AG04450 (cell line): Measurements from ENCODE around the gene S100A9. TPM values are rescaled to one million over a fixed set of nuclear protein-coding genes. Genes with fewer than 3 reads are reported as not detected.

Experiments
- CTCF ChIA-PET: fragments of 300-600, 350-600 bp; formaldehyde crosslinking; extraction: SDS; loops from one replicate; lab custom pipeline; 2022; ENCODE audit warnings: antibody characterized with exemption, inconsistent platforms; lab: Charles Lee
- POLR2A ChIA-PET: fragments of 350-600 bp; formaldehyde crosslinking; extraction: SDS; loops from one replicate; lab custom pipeline; 2021; ENCODE audit warnings: antibody characterized with exemption, inconsistent platforms; lab: Yijun Ruan, JAX
- DNase-seq: peaks from one replicate; pipeline ENCODE4 v3.0.0-alpha.2; 2011; ENCODE audit warnings: low read depth, low spot score
- H3K27ac ChIP-seq: one replicate; pipeline ENCODE4 v1.5.1; 2012; ENCODE audit warnings: low read depth, low read length, control low read depth
- H3K27me3 ChIP-seq: one replicate; pipeline ENCODE4 v1.6.0; 2012; ENCODE audit warnings: low read length; ENCODE audit not compliant: control insufficient read depth, insufficient read depth
- H3K4me3 ChIP-seq: 2 replicates; pipeline ENCODE4 v1.5.1; 2011; ENCODE audit warnings: mild to moderate bottlenecking, low read depth, low read length, control low read depth
- H3K9me3 ChIP-seq: 2 replicates; pipeline ENCODE4 v1.5.1; 2012; ENCODE audit warnings: low read length; ENCODE audit not compliant: control insufficient read depth, insufficient read depth
- polyA plus RNA-seq: library from polyadenylated mRNA; depleted of rRNA; stranded (reverse); fragments of >200 nt; gene quantifications from 2 replicates; pipeline ENCODE4 v1.2.3, GENCODE V29; 2011
- TF ChIP-seq, protein P1 (sequence below): IDR thresholded peaks from 2 replicates; pipeline ENCODE4 v1.5.1; 2011; ENCODE audit warnings: low read depth, low read length, control low read depth, inconsistent platforms

Gene S100A9
- polyA plus RNA-seq, 1 experiment: not detected

GRCh38 chr1:153349363-153350320, 8.0 kb upstream of the S100A9 start:
- ChIA-PET CTCF (interaction anchor here (0.7 to 1.5 kb wide), 3 partner anchors 145 to 243 kb away, joined by 3 to 10 read pairs (median 8); no protein-coding TSS in a partner anchor), POLR2A (no interaction called here)
- H3K27me3 ChIP-seq: peaks cover 6% of the 10 kb centered on the region
- no peak for DNase-seq
- TF ChIP-seq, protein P1, sequence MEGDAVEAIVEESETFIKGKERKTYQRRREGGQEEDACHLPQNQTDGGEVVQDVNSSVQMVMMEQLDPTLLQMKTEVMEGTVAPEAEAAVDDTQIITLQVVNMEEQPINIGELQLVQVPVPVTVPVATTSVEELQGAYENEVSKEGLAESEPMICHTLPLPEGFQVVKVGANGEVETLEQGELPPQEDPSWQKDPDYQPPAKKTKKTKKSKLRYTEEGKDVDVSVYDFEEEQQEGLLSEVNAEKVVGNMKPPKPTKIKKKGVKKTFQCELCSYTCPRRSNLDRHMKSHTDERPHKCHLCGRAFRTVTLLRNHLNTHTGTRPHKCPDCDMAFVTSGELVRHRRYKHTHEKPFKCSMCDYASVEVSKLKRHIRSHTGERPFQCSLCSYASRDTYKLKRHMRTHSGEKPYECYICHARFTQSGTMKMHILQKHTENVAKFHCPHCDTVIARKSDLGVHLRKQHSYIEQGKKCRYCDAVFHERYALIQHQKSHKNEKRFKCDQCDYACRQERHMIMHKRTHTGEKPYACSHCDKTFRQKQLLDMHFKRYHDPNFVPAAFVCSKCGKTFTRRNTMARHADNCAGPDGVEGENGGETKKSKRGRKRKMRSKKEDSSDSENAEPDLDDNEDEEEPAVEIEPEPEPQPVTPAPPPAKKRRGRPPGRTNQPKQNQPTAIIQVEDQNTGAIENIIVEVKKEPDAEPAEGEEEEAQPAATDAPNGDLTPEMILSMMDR: no peak
- H3K9me3 ChIP-seq: no peaks in the 10 kb centered on the region
- no peak overlapping the region for H3K27ac ChIP-seq
- no peak overlapping the region for H3K4me3 ChIP-seq

DNA sequence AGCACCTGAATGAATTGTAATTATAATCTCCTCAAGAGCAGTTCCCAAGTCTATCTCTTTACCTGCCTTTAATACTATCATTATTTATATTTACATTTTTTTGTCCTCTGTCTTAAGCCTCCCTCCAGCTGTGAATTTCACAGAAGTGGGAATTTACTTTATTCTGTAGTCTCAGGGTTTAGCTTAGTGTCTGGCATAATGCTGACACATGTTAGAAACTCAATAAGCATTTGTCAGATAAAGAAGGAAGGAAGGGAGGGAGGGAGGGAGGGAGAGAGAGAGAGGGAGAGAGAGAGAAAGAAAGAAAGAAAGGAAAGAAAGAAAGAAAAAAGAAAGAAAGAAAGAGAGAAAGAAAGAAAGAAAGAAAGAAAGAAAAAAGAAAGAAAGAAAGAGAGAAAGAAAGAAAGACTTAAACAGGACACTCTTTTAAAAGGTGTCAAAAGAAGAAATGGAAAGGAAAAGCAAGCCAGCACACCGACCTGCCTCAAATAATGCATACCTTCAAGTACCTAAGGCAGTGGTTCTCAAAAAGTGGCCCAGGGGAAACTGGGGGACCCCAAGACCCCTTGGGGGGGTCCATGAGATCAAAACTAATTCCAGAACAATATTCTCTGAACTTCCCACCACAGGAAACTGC, 7.2 kb upstream of the S100A9 start:
- TF ChIP-seq, protein P1: no peak
- peaks cover under 1% of the 10 kb centered on the region; the same call in 1 of the 2 replicates for H3K9me3 ChIP-seq
- POLR2A ChIA-PET: no interaction called here
- CTCF ChIA-PET: interaction anchor here (0.7 kb wide), 2 partner anchors 218 to 242 kb away, joined by 3 to 10 read pairs; no protein-coding TSS in a partner anchor
- DNase-seq: no peak
- H3K27ac ChIP-seq: no peak overlapping the region
- peaks cover 6% of the 10 kb centered on the region for H3K27me3 ChIP-seq
- H3K4me3 ChIP-seq: no peak overlapping the region

- no peak overlapping the region for H3K4me3 ChIP-seq
- peak; percentile 30 for DNase-seq
- H3K27me3 ChIP-seq: peaks cover 6% of the 10 kb centered on the region
- no peak overlapping the region for H3K27ac ChIP-seq
- H3K9me3 ChIP-seq: peaks cover 2% of the 10 kb centered on the region; the same call in 1 of the 2 replicates
- ChIA-PET POLR2A (interaction anchor here (0.6 kb wide), 1 partner anchor 319 kb away, joined by 4 read pairs; no protein-coding TSS in a partner anchor), CTCF (interaction anchor here (0.6 to 8.5 kb wide), 41 partner anchors 10 to 1352 kb away, joined by 3 to 354 read pairs (median 5); partner anchors contain the start of genes DENND4B, RAB13, S100A12 and S100A13)
- TF ChIP-seq, protein P1: peak; percentile 93
These were observed 5.1 kb upstream of the S100A9 start for GRCh38 chr1:153352523-153352922.

GRCh38 chr1:153353226-153353947, 4.3 kb upstream of the S100A9 start:
- H3K9me3 ChIP-seq: peaks cover 2% of the 10 kb centered on the region; the same call in 1 of the 2 replicates
- peaks cover 6% of the 10 kb centered on the region for H3K27me3 ChIP-seq
- CTCF ChIA-PET: interaction anchor here (0.7 to 8.5 kb wide), 26 partner anchors 10 to 633 kb away, joined by 3 to 354 read pairs (median 8); partner anchors contain the start of genes RAB13, S100A12 and S100A16
- no peak overlapping the region for H3K4me3 ChIP-seq
- no peak overlapping the region for H3K27ac ChIP-seq
- POLR2A ChIA-PET: interaction anchor here (0.6 kb wide), 1 partner anchor 318 kb away, joined by 4 read pairs; no protein-coding TSS in a partner anchor
- TF ChIP-seq, protein P1: peak; percentile 44
- DNase-seq: no peak
